GM19351 (cell line): ENCODE measurements around the gene SMIM24.

ENCODE experiments used
- ATAC-seq: cut with Tn5 transposase; IDR thresholded peaks from one replicate; pipeline ENCODE4 v1.9.1; 2021; ENCODE audit warnings: mild to moderate bottlenecking, moderate library complexity; ENCODE audit not compliant: unreplicated experiment

Gene SMIM24

GRCh38 chr19:3499738-3500428, 19.6 kb upstream of the SMIM24 start:
- ATAC-seq, result no peak

- ATAC-seq, result no peak
These were observed 17.6 kb upstream of the SMIM24 start for GRCh38 chr19:3497757-3498520.

- ATAC-seq, result no peak
These were observed 16.3 kb upstream of the SMIM24 start for GRCh38 chr19:3496392-3497273.

GRCh38 chr19:3494559-3494958, 14.2 kb upstream of the SMIM24 start:
- no peak for ATAC-seq

GRCh38 chr19:3494051-3494450, 13.7 kb upstream of the SMIM24 start:
- no peak for ATAC-seq

- ATAC-seq, result no peak
These were observed 13.3 kb upstream of the SMIM24 start for GRCh38 chr19:3493651-3494050.

GRCh38 chr19:3492919-3493318, 12.6 kb upstream of the SMIM24 start:
- no peak for ATAC-seq

GRCh38 chr19:3492131-3492839, 12.0 kb upstream of the SMIM24 start:
- ATAC-seq, result no peak

GRCh38 chr19:3491396-3492119, 11.2 kb upstream of the SMIM24 start:
- no peak for ATAC-seq

GRCh38 chr19:3483226-3483628, 2.9 kb upstream of the SMIM24 start, which contains the start of gene SMIM44:
Gene SMIM44 (minus strand): TSS chr19:3483441. CDS start chr19:3483403, 38 bp downstream.
- no peak for ATAC-seq

- ATAC-seq, result no peak
These were observed 2.3 kb upstream of the SMIM24 start for GRCh38 chr19:3482507-3483225.

- no peak for ATAC-seq
These were observed 1.1 kb upstream of the SMIM24 start for GRCh38 chr19:3481241-3482090.

- ATAC-seq, result no peak
These were observed 500 bp downstream of the SMIM24 start for GRCh38 chr19:3479834-3480215.

GRCh38 chr19:3479177-3479833, 1.0 kb downstream of the SMIM24 start:
- ATAC-seq, result no peak

GRCh38 chr19:3478409-3479176, 1.7 kb downstream of the SMIM24 start:
- no peak for ATAC-seq

GRCh38 chr19:3477951-3478350, 2.4 kb downstream of the SMIM24 start:
- no peak for ATAC-seq

GRCh38 chr19:3477506-3477905, 2.8 kb downstream of the SMIM24 start:
- ATAC-seq, result no peak
